Cardiac muscle cell (in vitro differentiated cells and primary cell): ENCODE data around the gene CHST11. TPM values are rescaled to one million over a fixed set of nuclear protein-coding genes. Genes with fewer than 3 reads are reported as not detected.

Experiments used
- DNase-seq, 2 donors: peaks; one replicate each; pipeline versions ENCODE4 v3.0.0 to v3.0.0-alpha.2; 2010 to 2017; ENCODE audit warnings: low read depth in 1 of 2, low spot score in 1 of 2
- H3K27ac ChIP-seq: fragments of 200-600 bp; sonication (generic); 2 replicates; pipeline ENCODE4 v1.5.1; 2016
- H3K27me3 ChIP-seq: fragments of 200-600 bp; sonication (generic); 2 replicates; pipeline ENCODE4 v1.6.0; 2016; ENCODE audit warnings: control low read depth
- H3K36me3 ChIP-seq: fragments of 200-600 bp; sonication (generic); 2 replicates; pipeline ENCODE4 v1.5.1; 2016; ENCODE audit warnings: control low read depth
- H3K4me1 ChIP-seq: fragments of 200-600 bp; sonication (generic); 2 replicates; pipeline ENCODE4 v1.8.1; 2017; ENCODE audit warnings: low read depth, mild to moderate bottlenecking, mixed run types
- H3K4me3 ChIP-seq: fragments of 200-600 bp; sonication (generic); 2 replicates; pipeline ENCODE4 v1.5.1; 2016; ENCODE audit warnings: mild to moderate bottlenecking
- H3K9me3 ChIP-seq: fragments of 200-600 bp; sonication (generic); 2 replicates; pipeline ENCODE4 v1.5.1; 2017; ENCODE audit warnings: low read depth, mild to moderate bottlenecking, control low read depth
- CTCF ChIP-seq: IDR thresholded peaks from 2 replicates; pipeline ENCODE4 v1.5.1; 2012; ENCODE audit warnings: low read depth, mild to moderate bottlenecking, low read length
- polyA plus RNA-seq: library from polyadenylated mRNA; unstranded; fragments of >200 nt; fragmentation: Nextera tagmentation; extraction: Ambion mirVana; gene quantifications from 2 replicates; pipeline ENCODE4 v1.2.1, GENCODE V29; 2016
- total RNA-seq: library from RNA; depleted of rRNA; stranded (reverse); fragments of >200 nt; gene quantifications from 2 replicates; pipeline ENCODE4 v1.2.3, GENCODE V29; 2016

CHST11 gene
- total and polyA plus RNA-seq, 2 experiments from 2014 or later = 24.2 to 39.8 TPM

- no peak overlapping the region for H3K27ac ChIP-seq
- no peaks in the 10 kb centered on the region for H3K9me3 ChIP-seq
- no peaks in the 10 kb centered on the region for H3K27me3 ChIP-seq
- no peaks in the 10 kb centered on the region for H3K36me3 ChIP-seq
- no peak overlapping the region for H3K4me3 ChIP-seq
- DNase-seq = no peak
- TF ChIP-seq CTCF = no peak
- no peaks in the 10 kb centered on the region for H3K4me1 ChIP-seq
Measured at GRCh38 chr12:104416136-104416535, 40.6 kb upstream of the CHST11 start.

GRCh38 chr12:104416585-104416984, 40.2 kb upstream of the CHST11 start:
- no peaks in the 10 kb centered on the region for H3K4me1 ChIP-seq
- H3K27me3 ChIP-seq = no peaks in the 10 kb centered on the region
- no peak overlapping the region for H3K27ac ChIP-seq
- H3K9me3 ChIP-seq = no peaks in the 10 kb centered on the region
- no peak for TF ChIP-seq CTCF
- no peak for DNase-seq
- H3K36me3 ChIP-seq = no peaks in the 10 kb centered on the region
- no peak overlapping the region for H3K4me3 ChIP-seq

- H3K36me3 ChIP-seq = no peaks in the 10 kb centered on the region
- no peak for DNase-seq
- no peak for TF ChIP-seq CTCF
- H3K27ac ChIP-seq = no peak overlapping the region
- no peaks in the 10 kb centered on the region for H3K9me3 ChIP-seq
- no peaks in the 10 kb centered on the region for H3K27me3 ChIP-seq
- H3K4me1 ChIP-seq = peaks cover 6% of the 10 kb centered on the region
- H3K4me3 ChIP-seq = no peak overlapping the region
Measured at GRCh38 chr12:104419717-104420116, 37.0 kb upstream of the CHST11 start.

GRCh38 chr12:104420868-104421267, 35.9 kb upstream of the CHST11 start:
- Histone ChIP-seq H3K4me1 (peaks cover 6% of the 10 kb centered on the region), H3K9me3 (no peaks in the 10 kb centered on the region), H3K27me3 (no peaks in the 10 kb centered on the region), H3K27ac (no peak overlapping the region), H3K36me3 (no peaks in the 10 kb centered on the region), H3K4me3 (no peak overlapping the region)
- peak in 1 of 2 donors; percentile 12 for DNase-seq
- no peak for TF ChIP-seq CTCF

GRCh38 chr12:104421343-104421742, 35.4 kb upstream of the CHST11 start:
- H3K27ac ChIP-seq = no peak overlapping the region
- H3K4me3 ChIP-seq = no peak overlapping the region
- H3K36me3 ChIP-seq = no peaks in the 10 kb centered on the region
- no peak for DNase-seq
- no peaks in the 10 kb centered on the region for H3K9me3 ChIP-seq
- H3K4me1 ChIP-seq = peaks cover 6% of the 10 kb centered on the region
- no peaks in the 10 kb centered on the region for H3K27me3 ChIP-seq
- TF ChIP-seq CTCF = no peak

- Histone ChIP-seq H3K36me3 (no peaks in the 10 kb centered on the region), H3K4me1 (peaks cover 6% of the 10 kb centered on the region), H3K27me3 (no peaks in the 10 kb centered on the region), H3K27ac (no peak overlapping the region), H3K4me3 (no peak overlapping the region), H3K9me3 (no peaks in the 10 kb centered on the region)
- no peak for TF ChIP-seq CTCF
- DNase-seq = no peak
Measured at GRCh38 chr12:104422441-104422840, 34.3 kb upstream of the CHST11 start.
